Activated naive CD8-positive, alpha-beta T cell treated with anti-CD3 and anti-CD28 coated beads, Interleukin-2, amount 50 U/mL, for 24 hours (primary cell): ENCODE measurements around the gene ZMAT5.
"Not testable (repeated sequence)": the region's sequence is repeated elsewhere in the genome, so short reads cannot be mapped to it uniquely, and the experiment has no call there.

Experiments
- ATAC-seq: fragments of 150-1000 bp; cut with Tn5 transposase; one replicate; pipeline ENCODE4 v1.10.0; 2021
- DNase-seq: peaks from one replicate; pipeline ENCODE4 v3.0.0; 2021
- H3K27ac Mint-ChIP-seq: one replicate; pipeline ENCODE4 v1.8.0; 2021; ENCODE audit warnings: mild to moderate bottlenecking, mixed read lengths
- H3K27me3 Mint-ChIP-seq: one replicate; pipeline ENCODE4 v1.8.0; 2021; ENCODE audit warnings: mixed read lengths
- H3K36me3 Mint-ChIP-seq: one replicate; pipeline ENCODE4 v1.8.0; 2021; ENCODE audit warnings: low read depth, mixed read lengths
- H3K4me1 Mint-ChIP-seq: one replicate; pipeline ENCODE4 v1.8.0; 2021; ENCODE audit warnings: mixed read lengths
- H3K4me3 Mint-ChIP-seq: one replicate; pipeline ENCODE4 v1.8.0; 2021; ENCODE audit warnings: mild to moderate bottlenecking, moderate library complexity, mixed read lengths
- H3K9me3 Mint-ChIP-seq: one replicate; pipeline ENCODE4 v1.8.0; 2021; ENCODE audit warnings: mixed read lengths

The ZMAT5 gene

DNA sequence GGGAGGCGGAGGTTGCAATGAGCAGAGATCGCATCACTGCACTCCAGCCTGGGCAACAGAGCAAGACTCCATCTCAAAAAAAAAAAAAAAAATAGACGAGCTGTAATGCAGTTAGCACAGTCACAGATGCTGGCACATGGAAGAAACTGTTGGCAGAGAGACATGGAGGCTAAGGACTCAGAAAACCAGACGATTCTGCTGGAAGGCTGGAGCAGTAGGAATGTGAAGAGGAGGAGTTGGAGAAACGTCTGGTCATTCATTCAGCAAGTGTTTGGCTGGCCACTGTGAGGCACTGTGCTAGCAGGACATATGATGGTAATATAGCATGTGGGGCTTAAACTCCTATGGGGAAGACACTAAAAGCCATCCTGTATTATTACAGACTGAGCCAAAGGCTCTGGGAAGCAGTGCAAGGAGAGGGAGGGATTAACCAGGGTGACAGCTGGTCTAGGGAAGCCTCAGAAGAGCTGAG lies 5.4 kb upstream of the ZMAT5 start:
- Mint-ChIP-seq H3K36me3 (peaks cover 30% of the 10 kb centered on the region), H3K4me3 (no peak overlapping the region), H3K27ac (no peak overlapping the region), H3K4me1 (peaks cover 21% of the 10 kb centered on the region), H3K9me3 (no peaks in the 10 kb centered on the region), H3K27me3 (no peaks in the 10 kb centered on the region)
- ATAC-seq (no peak), DNase-seq (no peak)

DNA sequence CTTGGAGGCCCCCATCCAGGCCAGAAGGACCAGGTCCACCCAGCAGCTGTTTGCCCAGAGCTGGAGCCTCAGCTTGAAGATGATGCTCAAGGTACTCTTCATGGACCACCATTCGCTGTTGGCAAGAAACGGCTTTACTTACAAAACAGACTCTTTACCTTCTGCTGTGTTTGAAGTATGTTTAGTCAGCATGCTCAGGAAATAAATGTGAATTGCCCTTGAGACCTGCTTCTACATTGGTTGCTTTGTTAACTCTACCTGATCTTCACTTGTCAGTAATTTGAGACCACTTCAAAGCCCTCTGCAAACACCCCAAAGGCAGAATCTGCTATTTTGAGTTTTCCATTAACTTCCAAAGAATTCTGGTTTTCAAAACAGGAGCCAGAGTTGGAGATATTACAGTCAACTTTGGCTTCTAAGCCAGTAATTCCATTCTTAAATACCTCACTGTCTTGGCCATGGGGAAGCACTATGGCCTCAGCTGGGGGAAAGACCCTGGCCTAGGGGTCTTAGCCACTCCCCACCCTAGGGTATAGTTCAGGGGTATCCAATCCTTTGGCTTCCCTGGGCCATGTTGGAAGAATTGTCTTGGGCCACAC lies 3.0 kb upstream of the ZMAT5 start:
- peaks cover 31% of the 10 kb centered on the region for H3K36me3 Mint-ChIP-seq
- DNase-seq, result no peak
- no peak overlapping the region for H3K27ac Mint-ChIP-seq
- no peaks in the 10 kb centered on the region for H3K9me3 Mint-ChIP-seq
- H3K4me3 Mint-ChIP-seq, result peak overlapping the region; percentile 100
- no peaks in the 10 kb centered on the region for H3K27me3 Mint-ChIP-seq
- ATAC-seq, result no peak
- H3K4me1 Mint-ChIP-seq, result peaks cover 34% of the 10 kb centered on the region

DNA sequence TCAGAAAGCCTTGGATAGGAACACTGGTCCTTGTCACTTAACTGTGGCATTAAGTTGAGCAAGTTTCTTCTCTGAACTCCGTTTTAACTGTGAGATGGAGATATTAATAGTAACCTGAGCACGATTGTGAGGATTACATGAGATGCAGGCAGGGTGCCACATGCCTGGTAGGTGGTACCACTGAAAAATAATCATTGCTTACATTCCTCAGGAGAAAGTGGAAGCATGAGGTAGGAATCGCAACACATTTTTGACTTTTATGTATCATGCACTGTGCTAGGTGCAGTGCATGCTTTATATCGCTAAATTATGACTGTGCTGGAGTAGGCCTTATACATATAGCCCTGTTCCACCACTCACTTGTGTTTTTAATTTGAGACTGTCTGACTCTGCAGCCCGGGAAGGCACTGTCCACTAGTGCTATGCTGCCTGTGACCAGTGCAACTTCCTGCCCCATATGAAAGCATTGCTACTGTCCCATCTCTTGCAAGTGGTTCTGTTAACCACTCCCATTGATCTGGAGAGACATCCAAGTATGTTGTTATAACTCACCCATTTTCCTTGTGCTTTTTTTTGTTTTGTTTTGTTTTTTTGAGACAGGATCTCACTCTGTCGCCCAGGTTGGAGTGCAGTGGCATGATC lies 1.4 kb upstream of the ZMAT5 start:
- DNase-seq (no peak), ATAC-seq (no peak)
- peaks cover 41% of the 10 kb centered on the region for H3K4me1 Mint-ChIP-seq
- H3K27me3 Mint-ChIP-seq, result no peaks in the 10 kb centered on the region
- peaks cover 31% of the 10 kb centered on the region for H3K36me3 Mint-ChIP-seq
- no peaks in the 10 kb centered on the region for H3K9me3 Mint-ChIP-seq
- H3K4me3 Mint-ChIP-seq, result peak overlapping the region; percentile 100
- H3K27ac Mint-ChIP-seq, result peak overlapping the region; percentile 99

DNA sequence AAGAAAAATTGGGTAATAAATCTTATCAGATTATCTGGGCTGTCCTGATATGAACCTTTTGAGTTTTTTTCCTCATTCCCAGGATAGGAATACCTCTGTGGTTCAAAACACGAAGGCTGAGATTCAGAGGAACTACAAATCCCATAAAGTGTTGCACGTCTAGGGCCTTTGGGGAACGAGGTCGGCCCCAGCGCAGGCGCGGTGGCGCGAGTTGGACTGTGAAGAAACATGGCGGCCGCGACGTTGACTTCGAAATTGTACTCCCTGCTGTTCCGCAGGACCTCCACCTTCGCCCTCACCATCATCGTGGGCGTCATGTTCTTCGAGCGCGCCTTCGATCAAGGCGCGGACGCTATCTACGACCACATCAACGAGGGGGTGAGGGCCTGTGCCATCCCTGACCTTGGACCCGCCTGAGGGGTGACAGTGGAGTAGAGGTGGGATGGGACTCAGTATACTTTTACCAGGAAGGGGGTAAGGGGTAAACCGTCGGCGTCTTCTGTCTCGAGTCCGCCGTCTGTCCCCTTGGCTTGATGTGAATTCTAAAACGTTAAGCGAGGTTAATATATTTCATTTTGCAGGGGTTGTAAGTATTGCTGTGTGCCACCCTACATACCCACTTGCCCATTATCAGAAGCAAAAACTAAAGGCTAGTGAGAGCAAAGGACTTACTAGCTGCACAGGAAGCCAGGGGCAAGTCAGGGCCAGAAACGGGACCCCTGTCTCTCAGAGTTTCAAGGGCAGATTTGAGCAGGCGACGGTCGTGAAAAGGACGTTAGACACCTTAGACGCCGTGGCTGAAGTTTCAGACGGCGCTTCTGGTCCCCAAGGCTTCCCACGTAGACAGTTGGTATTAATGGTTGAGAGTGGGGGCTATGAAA lies 604 bp upstream of the ZMAT5 start, which contains the start of gene UQCR10:
Gene UQCR10, plus strand, starts transcription at position 199 of the 881 bp plus-strand sequence. Its CDS starts 30 bp downstream, at position 229.
- Mint-ChIP-seq H3K27ac (peak within 1 kb of the TSS; percentile 99), H3K36me3 (peaks cover 29% of the 10 kb centered on the region), H3K9me3 (no peaks in the 10 kb centered on the region), H3K4me3 (peak within 1 kb of the TSS; percentile 100), H3K4me1 (peaks cover 41% of the 10 kb centered on the region), H3K27me3 (no peaks in the 10 kb centered on the region)
- peak; percentile 77 for ATAC-seq
- peak; percentile 95 for DNase-seq

DNA sequence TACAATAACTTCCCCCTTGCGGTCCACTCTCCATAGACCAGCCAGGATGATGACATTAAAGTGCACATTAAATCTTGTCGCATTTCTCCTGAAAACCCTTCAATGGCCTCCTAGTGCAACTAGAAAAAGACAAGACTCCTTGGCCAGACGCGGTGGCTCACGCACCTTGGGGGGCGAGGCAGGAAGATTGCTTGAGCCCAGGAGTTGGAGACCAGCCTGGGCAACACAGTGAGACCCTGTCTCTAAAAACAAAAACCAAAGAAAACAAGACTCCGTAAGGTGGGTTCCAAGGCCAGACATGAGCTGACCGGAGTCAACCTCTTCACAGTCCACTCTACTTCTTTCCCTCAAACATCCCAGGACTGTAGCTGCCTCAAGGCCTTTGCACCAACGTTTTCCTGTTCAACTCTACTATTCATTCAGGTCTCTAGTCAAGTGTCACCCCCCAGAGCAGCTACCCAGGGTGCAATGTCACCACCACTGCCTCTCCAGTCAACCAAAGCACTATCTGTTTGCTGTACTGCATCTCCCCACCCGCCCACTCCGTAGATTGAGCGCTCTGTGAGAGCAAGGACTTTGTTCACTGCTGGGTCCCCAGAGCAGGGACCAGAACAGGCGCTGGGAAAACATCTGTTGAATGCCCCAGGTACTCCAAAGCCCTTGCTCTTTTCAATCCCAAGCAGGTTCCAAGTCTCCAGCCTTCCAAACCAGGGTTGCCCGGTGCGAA lies 739 bp downstream of the ZMAT5 start:
- DNase-seq (peak; percentile 21), ATAC-seq (peak; percentile 12)
- no peaks in the 10 kb centered on the region for H3K27me3 Mint-ChIP-seq
- H3K27ac Mint-ChIP-seq, result peak overlapping the region; percentile 99
- H3K9me3 Mint-ChIP-seq, result no peaks in the 10 kb centered on the region
- peaks cover 41% of the 10 kb centered on the region for H3K4me1 Mint-ChIP-seq
- peaks cover 26% of the 10 kb centered on the region for H3K36me3 Mint-ChIP-seq
- peak overlapping the region; percentile 100 for H3K4me3 Mint-ChIP-seq

DNA sequence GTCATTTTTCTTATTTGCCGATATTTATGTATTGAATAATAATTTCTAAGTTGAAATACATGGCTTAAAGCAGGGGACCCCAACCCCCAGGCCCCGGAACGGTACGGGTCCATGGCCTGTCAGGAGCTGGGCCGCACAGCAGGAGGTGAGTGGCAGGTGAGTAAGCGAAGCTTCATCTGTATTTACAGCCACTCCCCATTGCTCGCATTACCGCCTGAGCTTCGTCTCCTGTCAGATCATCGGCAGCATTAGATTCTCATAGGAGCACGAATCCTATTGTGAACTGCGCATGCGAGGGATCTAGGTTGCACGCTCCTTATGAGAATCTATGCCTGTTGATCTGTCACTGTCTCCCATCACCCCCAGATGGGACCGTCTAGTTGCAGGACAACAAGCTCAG lies 4.5 kb downstream of the ZMAT5 start:
- H3K4me3 Mint-ChIP-seq, result no peak overlapping the region
- ATAC-seq (no peak), DNase-seq (no peak)
- H3K27ac Mint-ChIP-seq, result no peak overlapping the region
- H3K9me3 Mint-ChIP-seq, result no peaks in the 10 kb centered on the region
- no peaks in the 10 kb centered on the region for H3K27me3 Mint-ChIP-seq
- peaks cover 1% of the 10 kb centered on the region for H3K36me3 Mint-ChIP-seq
- peaks cover 20% of the 10 kb centered on the region for H3K4me1 Mint-ChIP-seq

DNA sequence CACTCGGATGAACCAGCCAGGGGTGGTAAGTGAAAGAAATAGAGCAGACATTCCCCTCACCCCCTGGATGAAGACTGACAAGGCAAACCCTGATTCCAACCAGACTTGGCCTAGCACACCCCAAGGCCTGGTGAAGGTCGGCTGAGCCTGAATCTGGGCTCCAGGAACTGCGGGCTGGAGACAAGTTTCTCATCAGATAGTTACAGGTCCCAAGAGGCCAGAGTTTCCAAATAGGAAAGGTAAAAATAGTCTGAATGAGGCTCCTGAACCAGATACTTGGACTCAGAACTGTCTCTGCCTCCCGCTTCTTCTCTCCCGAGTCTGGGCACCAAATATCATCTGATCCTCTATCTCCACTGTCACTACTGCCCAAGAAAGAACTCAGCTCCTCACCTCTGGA lies 7.8 kb downstream of the ZMAT5 start:
- H3K27ac Mint-ChIP-seq, result no peak overlapping the region

DNA sequence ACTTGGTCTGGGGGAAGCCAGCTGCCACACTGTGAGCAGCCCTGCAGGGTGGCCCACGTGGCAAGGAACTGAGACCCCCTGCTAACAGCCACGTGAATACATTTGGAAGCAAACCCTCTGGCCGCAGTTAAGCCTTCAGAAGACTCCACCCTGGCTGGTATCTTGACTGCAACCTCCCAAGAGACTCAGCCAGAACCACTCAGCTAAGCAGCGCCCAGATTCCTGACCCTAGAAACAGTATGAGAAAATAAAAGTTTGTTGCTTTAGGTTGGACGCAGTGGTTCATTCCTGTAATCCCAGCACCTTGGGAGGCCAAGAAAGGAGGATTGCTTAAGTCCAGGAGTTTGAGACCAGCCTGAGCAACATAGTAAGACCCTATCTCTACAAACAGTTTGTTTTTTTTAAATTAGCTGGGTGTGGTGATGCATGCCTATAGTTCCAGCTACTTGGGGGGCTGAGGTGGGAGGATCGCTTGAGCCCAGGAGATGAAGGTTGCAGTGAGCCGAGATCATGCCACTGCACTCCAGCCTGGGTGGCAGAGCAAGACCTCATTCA lies 8.7 kb downstream of the ZMAT5 start:
- no peak for DNase-seq
- Mint-ChIP-seq H3K9me3 (no peaks in the 10 kb centered on the region), H3K4me3 (no peak overlapping the region), H3K27ac (no peak overlapping the region), H3K36me3 (no peaks in the 10 kb centered on the region), H3K4me1 (no peaks in the 10 kb centered on the region), H3K27me3 (no peaks in the 10 kb centered on the region)
- ATAC-seq, result no peak

More for the DNA sequence above, 7.8 kb downstream of the ZMAT5 start:
- ATAC-seq, result no peak
- no peak for DNase-seq
- peaks cover 1% of the 10 kb centered on the region for H3K4me1 Mint-ChIP-seq
- H3K36me3 Mint-ChIP-seq, result no peaks in the 10 kb centered on the region
- no peak overlapping the region for H3K4me3 Mint-ChIP-seq
- H3K9me3 Mint-ChIP-seq, result no peaks in the 10 kb centered on the region
- no peaks in the 10 kb centered on the region for H3K27me3 Mint-ChIP-seq

DNA sequence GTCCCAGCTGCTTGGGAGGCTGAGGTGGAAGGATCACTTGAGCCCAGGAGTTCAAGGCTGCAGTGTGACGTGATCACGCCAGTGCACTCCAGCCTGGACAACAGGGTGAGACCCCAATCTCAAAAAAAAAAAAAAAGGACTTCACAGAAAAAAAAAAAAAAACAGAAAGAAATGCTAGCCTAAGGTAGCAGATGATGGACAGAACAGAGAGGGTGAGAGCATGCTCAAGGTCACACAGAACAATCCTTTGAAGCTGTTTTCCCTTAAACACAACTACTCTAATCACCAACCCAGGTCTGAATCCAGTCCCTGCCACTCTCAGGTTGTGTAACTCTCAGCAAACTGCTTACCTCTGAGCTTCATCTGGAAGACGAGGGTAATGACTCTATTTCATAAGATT lies 9.7 kb downstream of the ZMAT5 start:
- no peaks in the 10 kb centered on the region for H3K4me1 Mint-ChIP-seq
- no peak for ATAC-seq
- DNase-seq, result no peak
- H3K36me3 Mint-ChIP-seq, result no peaks in the 10 kb centered on the region
- no peaks in the 10 kb centered on the region for H3K9me3 Mint-ChIP-seq
- no peaks in the 10 kb centered on the region for H3K27me3 Mint-ChIP-seq
- no peak overlapping the region for H3K4me3 Mint-ChIP-seq
- H3K27ac Mint-ChIP-seq, result no peak overlapping the region

DNA sequence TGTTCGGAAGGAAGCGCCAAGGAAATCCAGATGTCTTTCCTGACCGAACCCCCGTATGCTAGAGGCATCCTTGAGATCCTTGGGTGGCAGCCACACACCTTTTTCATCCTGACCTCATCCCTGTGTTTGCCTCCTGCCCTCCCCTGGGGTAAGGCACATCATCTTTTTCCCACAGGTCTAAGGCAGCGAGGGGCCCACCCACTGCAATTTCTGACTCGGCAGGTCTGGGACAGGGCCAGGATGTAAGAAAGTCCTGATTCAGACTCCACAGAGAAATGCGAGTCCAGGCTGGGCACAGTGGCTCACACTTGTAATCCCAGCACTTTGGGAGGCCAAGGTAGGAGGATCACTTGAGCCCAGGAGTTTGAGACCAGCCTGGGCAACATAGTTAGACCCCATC lies 10.5 kb downstream of the ZMAT5 start:
- Mint-ChIP-seq H3K27ac (no peak overlapping the region), H3K27me3 (no peaks in the 10 kb centered on the region), H3K4me3 (no peak overlapping the region), H3K9me3 (no peaks in the 10 kb centered on the region), H3K36me3 (no peaks in the 10 kb centered on the region), H3K4me1 (no peaks in the 10 kb centered on the region)
- ATAC-seq (no peak), DNase-seq (no peak)

DNA sequence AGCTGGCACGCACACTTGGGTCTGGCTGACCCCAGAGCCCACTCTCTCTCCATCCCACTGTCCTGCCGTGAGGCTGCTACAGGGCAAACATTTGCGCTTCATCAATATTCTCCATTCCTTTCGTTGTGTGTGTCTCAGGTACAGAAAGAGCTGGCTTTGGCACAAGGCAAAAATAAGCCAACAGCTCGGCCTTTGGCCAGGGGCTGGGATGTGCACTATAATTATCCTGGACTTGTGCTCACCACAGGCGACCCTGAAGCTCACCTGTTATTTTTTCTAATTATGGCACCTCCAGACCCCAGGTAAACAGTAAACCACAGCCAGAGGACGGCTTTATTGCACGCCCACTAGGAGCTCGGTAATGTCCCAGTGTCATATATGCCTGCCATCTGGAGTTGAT lies 10.9 kb downstream of the ZMAT5 start:
- Mint-ChIP-seq H3K4me3 (no peak overlapping the region), H3K27ac (no peak overlapping the region), H3K4me1 (peaks cover 4% of the 10 kb centered on the region), H3K9me3 (no peaks in the 10 kb centered on the region), H3K36me3 (peaks cover 2% of the 10 kb centered on the region), H3K27me3 (no peaks in the 10 kb centered on the region)
- ATAC-seq, result no peak
- DNase-seq, result no peak

DNA sequence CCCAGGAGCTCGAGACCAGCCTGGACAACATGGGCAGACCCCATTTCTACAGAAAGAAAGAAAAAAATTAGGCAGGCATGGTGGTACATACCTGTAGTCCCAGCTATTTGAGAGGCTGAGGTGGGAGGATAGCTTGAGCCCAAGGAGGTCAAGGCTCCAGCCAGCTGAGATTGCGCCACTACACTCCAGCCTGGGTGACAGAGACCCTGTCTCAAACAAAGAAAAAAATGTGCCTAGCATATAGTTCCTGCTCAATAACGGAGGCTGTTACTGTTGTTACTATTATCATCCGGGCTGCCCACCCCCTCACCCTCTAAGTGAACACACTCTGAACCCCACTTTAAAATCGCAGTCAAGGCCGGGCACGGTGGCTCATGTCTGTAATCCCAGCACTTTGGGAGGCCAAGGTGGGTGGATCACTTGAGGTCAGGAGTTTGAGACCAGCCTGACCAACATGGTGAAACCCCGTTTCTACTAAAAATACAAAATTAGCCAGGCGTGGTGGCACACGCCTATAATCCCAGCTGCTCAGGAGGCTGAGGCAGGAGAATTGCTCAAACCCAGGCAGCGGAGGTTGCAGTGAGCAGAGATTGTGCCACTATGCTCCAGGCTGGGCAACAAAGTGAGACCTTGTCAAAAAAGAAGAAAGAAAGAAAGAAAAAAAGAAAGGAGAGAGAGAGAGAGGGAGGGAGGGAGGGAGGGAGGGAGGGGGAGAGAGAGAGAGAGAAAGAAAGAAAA lies 12.0 kb downstream of the ZMAT5 start:
- H3K4me3 Mint-ChIP-seq, DNase-seq, H3K36me3 Mint-ChIP-seq, H3K4me1 Mint-ChIP-seq, H3K9me3 Mint-ChIP-seq, H3K27ac Mint-ChIP-seq, ATAC-seq, H3K27me3 Mint-ChIP-seq: not testable (repeated sequence)

DNA sequence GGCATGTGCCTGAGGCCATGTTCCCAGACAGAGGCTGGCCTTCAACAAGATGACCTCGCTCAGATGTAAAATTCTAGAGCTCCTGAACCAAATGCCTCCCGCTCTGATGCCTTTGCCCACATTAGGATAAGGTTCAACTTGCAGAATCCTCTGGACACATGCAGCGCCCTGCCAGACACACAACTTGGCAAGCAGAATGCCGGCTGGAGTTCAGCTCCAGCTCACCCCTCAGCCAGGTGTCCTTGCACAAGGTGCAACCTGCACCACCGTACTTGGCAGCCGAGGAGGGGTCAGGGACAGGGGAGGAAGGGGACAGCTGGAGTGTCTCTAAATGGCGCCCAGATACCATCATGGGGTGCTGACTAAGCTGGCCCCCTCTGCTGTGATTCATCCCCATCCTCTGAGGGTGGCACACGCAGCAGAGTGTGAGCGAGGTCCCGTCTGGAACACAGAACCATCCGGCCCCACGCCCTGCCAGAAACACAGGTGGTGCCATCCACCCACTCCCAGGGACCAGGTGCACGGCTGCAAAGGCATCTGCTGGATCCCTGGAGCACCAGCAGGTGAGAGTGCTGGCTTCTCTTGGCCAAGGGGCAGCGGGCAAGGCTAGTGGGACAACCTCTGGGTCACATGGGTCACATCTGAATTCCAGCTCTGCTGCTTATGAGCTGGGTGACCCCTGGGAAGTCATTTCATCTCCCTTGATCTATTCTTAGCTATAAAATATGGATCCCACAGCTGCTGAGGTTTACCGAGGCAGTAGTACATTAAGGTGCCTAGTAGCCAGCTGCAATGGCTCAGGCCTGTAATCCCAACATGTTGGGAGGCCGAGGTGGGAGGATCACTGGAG lies 12.8 kb downstream of the ZMAT5 start:
- Mint-ChIP-seq H3K4me1 (peaks cover 7% of the 10 kb centered on the region), H3K9me3 (no peaks in the 10 kb centered on the region), H3K36me3 (peaks cover 2% of the 10 kb centered on the region), H3K27me3 (no peaks in the 10 kb centered on the region), H3K27ac (no peak overlapping the region), H3K4me3 (no peak overlapping the region)
- DNase-seq (no peak), ATAC-seq (no peak)
